Osteoblast (primary cell): ENCODE results near the gene SLC35A4. TPM values are rescaled to one million over a fixed set of nuclear protein-coding genes. Genes with fewer than 3 reads are reported as not detected.
A peak's percentile ranks its signal among the peaks of the same experiment; 100 is the strongest.

Experiments used
- DNase-seq: peaks from one replicate; pipeline ENCODE4 v3.0.0; 2011; ENCODE audit warnings: low spot score, mixed read lengths; ENCODE audit not compliant: insufficient read length; ENCODE audit errors: missing footprints
- H2AFZ ChIP-seq: 2 replicates; pipeline ENCODE4 v1.6.0; 2011; ENCODE audit warnings: mild to moderate bottlenecking, low read length
- H3K27ac ChIP-seq: 2 replicates; pipeline ENCODE4 v1.5.1; 2011; ENCODE audit warnings: mild to moderate bottlenecking, low read depth, low read length, moderate library complexity
- H3K27me3 ChIP-seq: 2 replicates; pipeline ENCODE4 v1.6.0; 2012; ENCODE audit warnings: mild to moderate bottlenecking, control low read depth, inconsistent platforms, low read length, moderate library complexity; ENCODE audit not compliant: insufficient read depth
- H3K36me3 ChIP-seq: 2 replicates; pipeline ENCODE4 v1.5.1; 2011; ENCODE audit warnings: mild to moderate bottlenecking, low read length, control low read depth, moderate library complexity; ENCODE audit not compliant: insufficient read depth
- H3K4me1 ChIP-seq: 2 replicates; pipeline ENCODE4 v1.5.1; 2011; ENCODE audit warnings: mild to moderate bottlenecking, low read length, control low read depth, moderate library complexity; ENCODE audit not compliant: insufficient read depth
- H3K4me2 ChIP-seq: 2 replicates; pipeline ENCODE4 v1.6.0; 2011; ENCODE audit warnings: mild to moderate bottlenecking, low read length; ENCODE audit not compliant: insufficient read depth
- H3K4me3 ChIP-seq: fragments of 200-600 bp; sonication (generic); 3 replicates; pipeline ENCODE4 v1.5.1; 2012; ENCODE audit warnings: mild to moderate bottlenecking, low read length, inconsistent platforms; ENCODE audit not compliant: insufficient read depth
- H3K79me2 ChIP-seq: 2 replicates; pipeline ENCODE4 v1.6.0; 2012; ENCODE audit warnings: mild to moderate bottlenecking, low read length, control low read depth, inconsistent platforms; ENCODE audit not compliant: insufficient read depth
- H3K9me3 ChIP-seq: 2 replicates; pipeline ENCODE4 v1.5.1; 2011; ENCODE audit warnings: low read depth, low read length, control low read depth
- H4K20me1 ChIP-seq: 2 replicates; pipeline ENCODE4 v1.6.0; 2012; ENCODE audit warnings: mild to moderate bottlenecking, low read length, control low read depth; ENCODE audit not compliant: insufficient read depth
- CTCF ChIP-seq: IDR thresholded peaks from 2 replicates; pipeline ENCODE4 v1.5.1; 2011; ENCODE audit warnings: mild to moderate bottlenecking, low read depth, low read length, moderate library complexity; ENCODE audit errors: extremely low read depth
- total RNA-seq: library from RNA; depleted of rRNA; stranded (reverse); fragments of >200 nt; gene quantifications from 2 replicates; pipeline ENCODE4 v1.2.3, GENCODE V29; 2012

Gene SLC35A4
- total RNA-seq, 1 donor: 20.6 TPM

DNA sequence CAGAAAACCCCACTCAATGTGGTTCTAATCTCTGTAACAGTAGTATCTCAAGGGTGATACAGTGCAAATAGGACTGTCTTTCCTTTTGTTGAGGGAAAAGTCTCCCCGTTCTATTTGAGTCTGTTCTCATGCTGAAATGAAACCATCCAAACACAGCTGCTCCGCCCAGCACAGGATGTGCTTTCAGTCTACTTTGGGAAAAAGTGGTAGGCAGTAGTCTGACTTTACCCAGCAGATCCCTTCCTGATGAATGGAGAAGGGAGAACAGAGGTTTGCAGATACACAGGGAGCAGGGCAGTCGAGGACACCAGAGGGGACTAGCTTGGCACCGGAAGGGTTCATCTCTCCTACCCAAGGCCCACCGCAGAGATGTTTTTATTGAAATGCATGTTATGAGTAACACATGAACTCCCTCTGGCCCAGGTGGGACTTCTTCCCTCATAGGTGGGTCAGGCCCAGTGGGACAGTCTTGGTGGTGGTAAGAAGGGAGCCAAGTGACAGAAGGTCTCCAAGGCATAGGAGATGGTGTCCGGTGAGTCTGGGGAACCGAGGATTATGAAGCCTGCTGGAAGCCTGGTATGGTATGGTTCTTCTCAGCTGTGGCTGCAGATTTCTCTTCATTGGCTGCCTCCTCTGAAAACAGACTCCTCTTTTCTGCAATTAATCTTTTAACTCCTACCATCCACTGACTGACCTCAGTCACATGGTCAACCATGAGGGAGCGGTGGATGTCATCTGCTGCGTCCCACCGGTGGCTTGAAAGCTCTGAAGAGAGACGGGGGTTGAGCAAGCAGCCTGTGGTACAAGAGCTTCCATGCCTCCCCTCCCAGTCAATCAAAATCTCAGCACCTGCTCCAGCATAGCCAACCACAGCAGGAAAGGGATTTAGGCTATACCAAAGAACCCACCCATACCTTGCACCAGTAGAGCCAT, 14.2 kb upstream of the SLC35A4 start:
- Histone ChIP-seq H3K27ac (peak overlapping the region; percentile 30), H4K20me1 (peaks cover 26% of the 10 kb centered on the region), H3K9me3 (no peaks in the 10 kb centered on the region), H3K4me1 (peaks cover 29% of the 10 kb centered on the region), H3K4me3 (no peak overlapping the region), H3K36me3 (peaks cover 45% of the 10 kb centered on the region), H3K79me2 (peaks cover 55% of the 10 kb centered on the region), H3K4me2 (no peak overlapping the region), H3K27me3 (no peaks in the 10 kb centered on the region), H2AFZ (no peak overlapping the region)
- peak; percentile 13 for DNase-seq
- TF ChIP-seq CTCF: no peak

DNA sequence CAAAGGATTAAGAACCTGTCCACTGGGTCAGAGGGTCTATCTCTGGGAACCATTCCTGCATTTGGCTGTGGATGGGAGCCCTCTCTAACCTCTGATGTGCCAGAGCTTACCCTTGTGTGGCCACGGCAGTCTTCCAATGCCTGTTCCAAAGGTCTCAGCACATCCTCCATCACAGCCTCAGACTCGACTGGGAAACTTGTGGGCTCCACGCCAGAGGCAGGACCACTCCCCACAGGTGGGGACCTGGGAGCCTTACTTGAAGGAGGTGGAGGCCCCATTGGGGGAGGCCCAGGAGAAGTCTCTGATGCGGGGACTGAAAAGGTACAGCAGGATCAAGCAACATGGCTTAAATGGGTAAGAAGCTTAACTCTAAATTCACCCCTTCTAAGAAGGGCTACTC, 12.8 kb upstream of the SLC35A4 start:
- peaks cover 46% of the 10 kb centered on the region for H3K36me3 ChIP-seq
- no peaks in the 10 kb centered on the region for H3K9me3 ChIP-seq
- H3K79me2 ChIP-seq: peaks cover 69% of the 10 kb centered on the region
- no peak for TF ChIP-seq CTCF
- peak; percentile 15 for DNase-seq
- H3K4me2 ChIP-seq: no peak overlapping the region
- no peak overlapping the region for H3K27ac ChIP-seq
- no peak overlapping the region for H3K4me3 ChIP-seq
- H3K27me3 ChIP-seq: no peaks in the 10 kb centered on the region
- no peak overlapping the region for H2AFZ ChIP-seq
- H4K20me1 ChIP-seq: peaks cover 28% of the 10 kb centered on the region
- H3K4me1 ChIP-seq: peaks cover 40% of the 10 kb centered on the region

DNA sequence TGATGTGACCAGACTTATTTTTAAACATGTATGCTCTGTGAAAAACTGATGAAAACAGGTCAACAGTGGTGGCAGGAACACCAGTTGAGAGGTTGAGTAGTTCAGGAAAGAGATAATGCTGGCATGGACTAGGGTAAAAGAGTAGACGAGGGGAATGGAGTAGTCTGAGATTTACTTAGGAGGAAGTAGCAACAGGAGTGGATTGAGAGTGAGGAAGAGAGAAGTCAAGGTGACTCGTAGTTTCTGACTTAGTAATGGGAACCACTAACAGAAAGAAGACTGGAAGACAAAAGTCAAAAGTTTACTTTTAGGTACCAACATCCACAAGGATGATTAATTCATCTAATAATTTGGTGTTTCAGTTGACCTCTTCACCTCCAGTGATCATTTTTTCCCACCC, 11.0 kb upstream of the SLC35A4 start:
- Histone ChIP-seq H3K4me1 (peaks cover 32% of the 10 kb centered on the region), H3K27me3 (no peaks in the 10 kb centered on the region), H3K27ac (peak overlapping the region; percentile 33), H4K20me1 (peaks cover 28% of the 10 kb centered on the region), H2AFZ (no peak overlapping the region), H3K4me3 (no peak overlapping the region), H3K4me2 (no peak overlapping the region), H3K9me3 (no peaks in the 10 kb centered on the region), H3K79me2 (peaks cover 73% of the 10 kb centered on the region), H3K36me3 (peaks cover 42% of the 10 kb centered on the region)
- no peak for DNase-seq
- no peak for TF ChIP-seq CTCF

- H3K79me2 ChIP-seq: peaks cover 73% of the 10 kb centered on the region
- no peaks in the 10 kb centered on the region for H3K27me3 ChIP-seq
- no peak overlapping the region for H3K4me3 ChIP-seq
- peak overlapping the region; percentile 33 for H3K27ac ChIP-seq
- peaks cover 28% of the 10 kb centered on the region for H4K20me1 ChIP-seq
- H3K36me3 ChIP-seq: peaks cover 34% of the 10 kb centered on the region
- H3K4me2 ChIP-seq: peak overlapping the region; percentile 14
- TF ChIP-seq CTCF: no peak
- no peak overlapping the region for H2AFZ ChIP-seq
- H3K4me1 ChIP-seq: peaks cover 32% of the 10 kb centered on the region
- DNase-seq: peak; percentile 90
- no peaks in the 10 kb centered on the region for H3K9me3 ChIP-seq
Observed at GRCh38 chr5:140554454-140554853, 10.2 kb upstream of the SLC35A4 start.
